ENCODE data around the gene ITGA3. TPM values are rescaled to one million over a fixed set of nuclear protein-coding genes. Genes with fewer than 3 reads are reported as not detected.

The ITGA3 gene
- total and polyA plus RNA-seq, 3 donors from 2014 or later = 20.0 to 30.7 (median 24.2) TPM

- intact Hi-C loops (cut with DNase I; ENCODE audit: low total_unique reads) = no loop called here
- TF ChIP-seq POLR2A (IDR thresholded peaks at IDR 0.05) = no peak
- TF ChIP-seq CTCF (IDR thresholded peaks at IDR 0.05) = no peak
- Histone ChIP-seq H3K4me3 (no peak overlapping the region), H3K27me3 (no peaks in the 10 kb centered on the region), H3K36me3 (ENCODE audit: low read depth, missing control alignments) (no peaks in the 10 kb centered on the region), H3K4me1 (peaks cover 10% of the 10 kb centered on the region), H3K9me3 (no peaks in the 10 kb centered on the region), H3K27ac (no peak overlapping the region)
- WGBS, 2 donors = 75% methylated on average over 3 of the region's 3 CpGs
- DNase-seq = no peak
Observed at GRCh38 chr17:50049636-50050035, 6.3 kb upstream of the ITGA3 start.

GRCh38 chr17:50050431-50051032, 5.4 kb upstream of the ITGA3 start:
- Histone ChIP-seq H3K36me3 (ENCODE audit: low read depth, missing control alignments) (no peaks in the 10 kb centered on the region), H3K9me3 (no peaks in the 10 kb centered on the region), H3K4me1 (peaks cover 10% of the 10 kb centered on the region), H3K27ac (no peak overlapping the region), H3K27me3 (no peaks in the 10 kb centered on the region), H3K4me3 (no peak overlapping the region)
- intact Hi-C loops (cut with DNase I; ENCODE audit: low total_unique reads) = no loop called here
- no peak for DNase-seq
- no peak for TF ChIP-seq POLR2A (IDR thresholded peaks at IDR 0.05)
- WGBS, 2 donors = 94 to 96% methylated on average over 12 of the region's 12 CpGs

GRCh38 chr17:50051082-50051576, 4.8 kb upstream of the ITGA3 start:
- Histone ChIP-seq H3K4me3 (no peak overlapping the region), H3K27me3 (no peaks in the 10 kb centered on the region), H3K27ac (no peak overlapping the region), H3K4me1 (peaks cover 10% of the 10 kb centered on the region), H3K36me3 (ENCODE audit: low read depth, missing control alignments) (no peaks in the 10 kb centered on the region), H3K9me3 (no peaks in the 10 kb centered on the region)
- DNase-seq = no peak
- 87 to 88% methylated on average over 4 of the region's 4 CpGs for WGBS, 2 donors
- intact Hi-C loops (cut with DNase I; ENCODE audit: low total_unique reads) = no loop called here
- TF ChIP-seq CTCF (IDR thresholded peaks at IDR 0.05) (no peak), POLR2A (IDR thresholded peaks at IDR 0.05) (no peak)

GRCh38 chr17:50051606-50052005, 4.3 kb upstream of the ITGA3 start:
- 89 to 90% methylated on average over 2 of the region's 2 CpGs for WGBS, 2 donors
- intact Hi-C loops (cut with DNase I; ENCODE audit: low total_unique reads) = no loop called here
- peaks cover 10% of the 10 kb centered on the region for H3K4me1 ChIP-seq

GRCh38 chr17:50052241-50052796, 3.6 kb upstream of the ITGA3 start:
- peaks cover 16% of the 10 kb centered on the region for H3K4me1 ChIP-seq
- no peaks in the 10 kb centered on the region for H3K9me3 ChIP-seq
- TF ChIP-seq POLR2A (IDR thresholded peaks at IDR 0.05) (no peak), CTCF (IDR thresholded peaks at IDR 0.05) (no peak)
- H3K36me3 ChIP-seq (ENCODE audit: low read depth, missing control alignments) = no peaks in the 10 kb centered on the region
- no peak overlapping the region for H3K4me3 ChIP-seq
- 91% methylated on average over 6 of the region's 6 CpGs for WGBS, 2 donors
- H3K27me3 ChIP-seq = no peaks in the 10 kb centered on the region
- no peak for DNase-seq
- intact Hi-C loops (cut with DNase I; ENCODE audit: low total_unique reads) = no loop called here
- H3K27ac ChIP-seq = no peak overlapping the region

More at GRCh38 chr17:50051606-50052005, 4.3 kb upstream of the ITGA3 start:
- H3K27me3 ChIP-seq = no peaks in the 10 kb centered on the region
- H3K27ac ChIP-seq = no peak overlapping the region
- TF ChIP-seq POLR2A (IDR thresholded peaks at IDR 0.05) (no peak), CTCF (IDR thresholded peaks at IDR 0.05) (no peak)
- no peaks in the 10 kb centered on the region for H3K9me3 ChIP-seq
- no peaks in the 10 kb centered on the region for H3K36me3 ChIP-seq (ENCODE audit: low read depth, missing control alignments)
- H3K4me3 ChIP-seq = no peak overlapping the region
- DNase-seq = no peak

Measured in testis (tissue), 3 donors.